NB4 (cell line): ENCODE measurements around the gene NIM1K.

ENCODE experiments used
- DNase-seq: peaks from one replicate; pipeline ENCODE4 v3.0.0; 2010; ENCODE audit warnings: low read depth
- H3K4me3 ChIP-seq: one replicate; pipeline ENCODE4 v1.5.1; 2011; ENCODE audit warnings: mild to moderate bottlenecking, low read depth, low read length, moderate library complexity
- CTCF ChIP-seq: IDR thresholded peaks from one replicate; pipeline ENCODE4 v1.5.1; 2012; ENCODE audit warnings: low read depth, low read length
- MAX ChIP-seq: IDR thresholded peaks from 2 replicates; pipeline ENCODE4 v1.6.1; 2011; ENCODE audit warnings: low read depth, low read length
- MYC ChIP-seq: IDR thresholded peaks from 2 replicates; pipeline ENCODE4 v1.6.1; 2011; ENCODE audit warnings: low read depth, low read length
- POLR2A ChIP-seq: IDR thresholded peaks from 2 replicates; pipeline ENCODE4 v1.6.1; 2011; ENCODE audit warnings: mild to moderate bottlenecking; ENCODE audit not compliant: insufficient read length; ENCODE audit errors: extremely low read depth

Gene NIM1K

GRCh38 chr5:43294226-43294625 lies 102.2 kb downstream of the NIM1K start:
- no peak overlapping the region for H3K4me3 ChIP-seq
- TF ChIP-seq CTCF, result no peak
- TF ChIP-seq POLR2A, result no peak
- no peak for TF ChIP-seq MYC
- TF ChIP-seq MAX, result no peak
- DNase-seq, result no peak

- TF ChIP-seq MAX (no peak), MYC (no peak), CTCF (no peak), POLR2A (no peak)
- no peak for DNase-seq
- H3K4me3 ChIP-seq, result no peak overlapping the region
Observed at GRCh38 chr5:43295202-43295601, 103.2 kb downstream of the NIM1K start.

- no peak for DNase-seq
- H3K4me3 ChIP-seq, result no peak overlapping the region
- no peak for TF ChIP-seq MAX
- TF ChIP-seq POLR2A, result no peak
- no peak for TF ChIP-seq CTCF
- TF ChIP-seq MYC, result no peak
Observed at GRCh38 chr5:43296835-43297234, 104.8 kb downstream of the NIM1K start.

- no peak for TF ChIP-seq MYC
- no peak for TF ChIP-seq POLR2A
- no peak for TF ChIP-seq MAX
- no peak for TF ChIP-seq CTCF
- H3K4me3 ChIP-seq, result no peak overlapping the region
- no peak for DNase-seq
Observed at GRCh38 chr5:43298443-43298842, 106.4 kb downstream of the NIM1K start.

- H3K4me3 ChIP-seq, result no peak overlapping the region
- TF ChIP-seq POLR2A (no peak), CTCF (no peak), MYC (no peak), MAX (no peak)
- DNase-seq, result no peak
Observed at GRCh38 chr5:43300112-43300511, 108.1 kb downstream of the NIM1K start.

GRCh38 chr5:43301653-43302091 lies 109.6 kb downstream of the NIM1K start:
- TF ChIP-seq MYC (no peak), POLR2A (no peak), MAX (no peak), CTCF (no peak)
- H3K4me3 ChIP-seq, result no peak overlapping the region
- no peak for DNase-seq
